Measurements from ENCODE around the gene SCAND1.

Gene SCAND1

DNA sequence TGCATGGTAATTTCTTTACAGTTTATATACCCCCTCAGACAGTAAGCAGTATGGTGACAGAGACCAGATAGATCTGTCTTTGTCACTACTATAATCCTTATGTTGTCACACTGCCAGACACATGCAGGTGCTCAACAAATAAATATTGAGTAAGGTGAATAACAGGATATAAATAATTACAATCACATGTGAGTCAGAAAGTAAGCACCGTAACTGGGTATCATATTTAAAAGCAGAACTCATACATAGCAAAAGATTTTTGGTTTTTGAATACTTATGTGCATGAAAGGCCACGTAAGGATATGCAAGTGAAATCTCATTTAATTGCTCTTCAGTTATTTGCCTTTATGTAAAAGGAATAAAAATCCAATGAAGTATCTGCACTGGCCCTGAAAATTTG is 31.5 kb upstream of the SCAND1 start:
- no peak overlapping the region for H3K4me3 ChIP-seq (replicated peaks; ENCODE audit: insufficient read depth, low read length)
- no peak for DNase-seq (ENCODE audit: low read depth in 1 of 2, low spot score in 1 of 2)
- no peak overlapping the region for H3K27ac ChIP-seq (replicated peaks)
- H3K27me3 ChIP-seq (ENCODE audit: insufficient read depth, poor library complexity, severe bottlenecking), result no peaks in the 10 kb centered on the region
- TF ChIP-seq GABPA (IDR thresholded peaks at IDR 0.05; ENCODE audit: low read depth) (no peak), REST (IDR thresholded peaks at IDR 0.05; ENCODE audit: insufficient replicate concordance, low read depth) (no peak), POLR2AphosphoS5 (IDR thresholded peaks at IDR 0.05; ENCODE audit: low read depth) (no peak), SPI1 (IDR thresholded peaks at IDR 0.05; ENCODE audit: borderline replicate concordance, low read depth) (no peak)
- TF ChIP-seq, protein P1, sequence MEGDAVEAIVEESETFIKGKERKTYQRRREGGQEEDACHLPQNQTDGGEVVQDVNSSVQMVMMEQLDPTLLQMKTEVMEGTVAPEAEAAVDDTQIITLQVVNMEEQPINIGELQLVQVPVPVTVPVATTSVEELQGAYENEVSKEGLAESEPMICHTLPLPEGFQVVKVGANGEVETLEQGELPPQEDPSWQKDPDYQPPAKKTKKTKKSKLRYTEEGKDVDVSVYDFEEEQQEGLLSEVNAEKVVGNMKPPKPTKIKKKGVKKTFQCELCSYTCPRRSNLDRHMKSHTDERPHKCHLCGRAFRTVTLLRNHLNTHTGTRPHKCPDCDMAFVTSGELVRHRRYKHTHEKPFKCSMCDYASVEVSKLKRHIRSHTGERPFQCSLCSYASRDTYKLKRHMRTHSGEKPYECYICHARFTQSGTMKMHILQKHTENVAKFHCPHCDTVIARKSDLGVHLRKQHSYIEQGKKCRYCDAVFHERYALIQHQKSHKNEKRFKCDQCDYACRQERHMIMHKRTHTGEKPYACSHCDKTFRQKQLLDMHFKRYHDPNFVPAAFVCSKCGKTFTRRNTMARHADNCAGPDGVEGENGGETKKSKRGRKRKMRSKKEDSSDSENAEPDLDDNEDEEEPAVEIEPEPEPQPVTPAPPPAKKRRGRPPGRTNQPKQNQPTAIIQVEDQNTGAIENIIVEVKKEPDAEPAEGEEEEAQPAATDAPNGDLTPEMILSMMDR (IDR thresholded peaks at IDR 0.05; ENCODE audit: insufficient read depth, low read length), result no peak

DNA sequence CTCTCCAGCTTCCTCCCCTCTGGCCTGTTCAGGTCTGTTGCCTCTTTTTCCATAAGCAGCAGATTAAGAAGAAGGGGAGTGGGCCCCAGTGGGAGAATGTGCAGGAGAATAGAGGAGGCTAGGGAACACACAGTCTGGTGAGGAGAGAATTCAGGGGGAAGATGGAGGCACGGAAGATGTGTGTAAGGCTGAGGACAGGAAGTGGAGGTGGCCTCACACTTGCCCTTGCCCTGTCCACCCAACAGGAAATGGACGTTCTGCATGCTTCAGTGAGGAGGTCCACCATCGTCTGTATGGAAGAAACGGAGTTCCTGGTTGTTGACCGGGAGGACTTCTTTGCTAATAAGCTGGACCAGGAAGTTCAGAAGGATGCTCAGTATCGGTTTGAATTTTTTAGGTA is 30.1 kb upstream of the SCAND1 start:
- Histone ChIP-seq H3K4me3 (replicated peaks; ENCODE audit: insufficient read depth, low read length) (no peak overlapping the region), H3K27ac (replicated peaks) (no peak overlapping the region), H3K27me3 (ENCODE audit: insufficient read depth, poor library complexity, severe bottlenecking) (no peaks in the 10 kb centered on the region)
- no peak for DNase-seq (ENCODE audit: low read depth in 1 of 2, low spot score in 1 of 2)
- TF ChIP-seq GABPA (IDR thresholded peaks at IDR 0.05; ENCODE audit: low read depth) (no peak), SPI1 (IDR thresholded peaks at IDR 0.05; ENCODE audit: borderline replicate concordance, low read depth) (no peak), POLR2AphosphoS5 (IDR thresholded peaks at IDR 0.05; ENCODE audit: low read depth) (no peak), REST (IDR thresholded peaks at IDR 0.05; ENCODE audit: insufficient replicate concordance, low read depth) (no peak)
- TF ChIP-seq, protein P1 (IDR thresholded peaks at IDR 0.05; ENCODE audit: insufficient read depth, low read length), result no peak

GRCh38 chr20:35981969-35982368 is 27.7 kb upstream of the SCAND1 start:
- no peak overlapping the region for H3K4me3 ChIP-seq (replicated peaks; ENCODE audit: insufficient read depth, low read length)
- no peak overlapping the region for H3K27ac ChIP-seq (replicated peaks)
- DNase-seq (ENCODE audit: low read depth in 1 of 2, low spot score in 1 of 2), result no peak
- TF ChIP-seq GABPA (IDR thresholded peaks at IDR 0.05; ENCODE audit: low read depth), result no peak
- no peak for TF ChIP-seq SPI1 (IDR thresholded peaks at IDR 0.05; ENCODE audit: borderline replicate concordance, low read depth)
- no peak for TF ChIP-seq REST (IDR thresholded peaks at IDR 0.05; ENCODE audit: insufficient replicate concordance, low read depth)
- H3K27me3 ChIP-seq (ENCODE audit: insufficient read depth, poor library complexity, severe bottlenecking), result no peaks in the 10 kb centered on the region

DNA sequence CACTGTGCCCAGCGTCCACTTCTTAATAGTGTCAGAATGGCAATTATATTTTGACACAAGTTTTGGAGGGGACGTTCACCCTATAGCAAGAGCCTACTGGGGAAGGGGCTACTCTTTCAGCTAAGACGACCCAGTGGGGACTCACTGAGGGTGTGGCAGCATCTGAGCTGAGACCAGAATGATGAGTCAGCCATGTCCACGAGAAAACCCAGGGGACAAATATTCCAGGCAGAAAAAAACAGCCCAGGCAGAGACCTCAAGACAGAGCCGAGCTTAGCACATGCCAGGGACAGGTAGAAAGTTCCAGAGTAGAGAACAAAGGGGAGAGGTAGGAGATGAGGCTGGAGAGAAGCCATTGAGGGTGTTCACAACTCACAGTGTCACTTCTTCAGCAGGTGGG is 25.2 kb upstream of the SCAND1 start:
- H3K4me3 ChIP-seq (replicated peaks; ENCODE audit: insufficient read depth, low read length), result no peak overlapping the region
- H3K27ac ChIP-seq (replicated peaks), result no peak overlapping the region
- no peak for TF ChIP-seq GABPA (IDR thresholded peaks at IDR 0.05; ENCODE audit: low read depth)
- no peak for TF ChIP-seq POLR2AphosphoS5 (IDR thresholded peaks at IDR 0.05; ENCODE audit: low read depth)
- no peak for TF ChIP-seq REST (IDR thresholded peaks at IDR 0.05; ENCODE audit: insufficient replicate concordance, low read depth)
- no peak for TF ChIP-seq SPI1 (IDR thresholded peaks at IDR 0.05; ENCODE audit: borderline replicate concordance, low read depth)
- H3K27me3 ChIP-seq (ENCODE audit: insufficient read depth, poor library complexity, severe bottlenecking), result no peaks in the 10 kb centered on the region
- no peak for DNase-seq (ENCODE audit: low read depth in 1 of 2, low spot score in 1 of 2)
